Measurements from ENCODE around the gene MYOM1.
"Not testable (repeated sequence)": the region's sequence is repeated elsewhere in the genome, so short reads cannot be mapped to it uniquely, and the experiment has no call there.

Gene MYOM1

GRCh38 chr18:3054214-3054613 is 165.6 kb downstream of the MYOM1 start:
- in situ Hi-C loops (cut with HindIII; ENCODE audit: low sequenced_read_pairs): no loop called here
- TF ChIP-seq CTCF (IDR thresholded peaks at IDR 0.05; ENCODE audit: low read depth, low read length, missing control alignments): no peak
- H3K4me3 ChIP-seq (ENCODE audit: low read depth, low read length): no peak overlapping the region
- DNase-seq (ENCODE audit: low read depth): no peak

GRCh38 chr18:3053081-3053480 is 166.7 kb downstream of the MYOM1 start:
- no peak for TF ChIP-seq CTCF (IDR thresholded peaks at IDR 0.05; ENCODE audit: low read depth, low read length, missing control alignments)
- in situ Hi-C loops (cut with HindIII; ENCODE audit: low sequenced_read_pairs): no loop called here
- DNase-seq (ENCODE audit: low read depth): no peak

GRCh38 chr18:3052411-3052758 is 167.4 kb downstream of the MYOM1 start:
- no peak for DNase-seq (ENCODE audit: low read depth)
- in situ Hi-C loops (cut with HindIII; ENCODE audit: low sequenced_read_pairs): no loop called here
- no peak for TF ChIP-seq CTCF (IDR thresholded peaks at IDR 0.05; ENCODE audit: low read depth, low read length, missing control alignments)
- H3K4me3 ChIP-seq (ENCODE audit: low read depth, low read length): no peak overlapping the region

More at GRCh38 chr18:3053081-3053480, 166.7 kb downstream of the MYOM1 start:
- no peak overlapping the region for H3K4me3 ChIP-seq (ENCODE audit: low read depth, low read length)

- no peak for TF ChIP-seq CTCF (IDR thresholded peaks at IDR 0.05; ENCODE audit: low read depth, low read length, missing control alignments)
- in situ Hi-C loops (cut with HindIII; ENCODE audit: low sequenced_read_pairs): no loop called here
- DNase-seq (ENCODE audit: low read depth): no peak
- no peak overlapping the region for H3K4me3 ChIP-seq (ENCODE audit: low read depth, low read length)
These were observed 167.9 kb downstream of the MYOM1 start for GRCh38 chr18:3051718-3052410.

GRCh38 chr18:3049897-3050454 is 169.8 kb downstream of the MYOM1 start:
- in situ Hi-C loops (cut with HindIII; ENCODE audit: low sequenced_read_pairs); H3K4me3 ChIP-seq (ENCODE audit: low read depth, low read length); DNase-seq (ENCODE audit: low read depth): not testable (repeated sequence)

- TF ChIP-seq CTCF (IDR thresholded peaks at IDR 0.05; ENCODE audit: low read depth, low read length, missing control alignments): no peak
- no peak for DNase-seq (ENCODE audit: low read depth)
- in situ Hi-C loops (cut with HindIII; ENCODE audit: low sequenced_read_pairs): no loop called here
- H3K4me3 ChIP-seq (ENCODE audit: low read depth, low read length): no peak overlapping the region
These were observed 170.9 kb downstream of the MYOM1 start for GRCh38 chr18:3048820-3049349.

- in situ Hi-C loops (cut with HindIII; ENCODE audit: low sequenced_read_pairs): no loop called here
- TF ChIP-seq CTCF (IDR thresholded peaks at IDR 0.05; ENCODE audit: low read depth, low read length, missing control alignments): no peak
- no peak overlapping the region for H3K4me3 ChIP-seq (ENCODE audit: low read depth, low read length)
- no peak for DNase-seq (ENCODE audit: low read depth)
These were observed 171.6 kb downstream of the MYOM1 start for GRCh38 chr18:3048121-3048520.
